GM19193 (cell line): ENCODE data around the gene PMVK.

ENCODE experiments used
- POLR2A ChIP-seq: IDR thresholded peaks from 4 replicates; pipeline ENCODE4 v1.6.1; 2011; ENCODE audit not compliant: insufficient read depth, insufficient read length; ENCODE audit errors: extremely low read depth

PMVK gene

DNA sequence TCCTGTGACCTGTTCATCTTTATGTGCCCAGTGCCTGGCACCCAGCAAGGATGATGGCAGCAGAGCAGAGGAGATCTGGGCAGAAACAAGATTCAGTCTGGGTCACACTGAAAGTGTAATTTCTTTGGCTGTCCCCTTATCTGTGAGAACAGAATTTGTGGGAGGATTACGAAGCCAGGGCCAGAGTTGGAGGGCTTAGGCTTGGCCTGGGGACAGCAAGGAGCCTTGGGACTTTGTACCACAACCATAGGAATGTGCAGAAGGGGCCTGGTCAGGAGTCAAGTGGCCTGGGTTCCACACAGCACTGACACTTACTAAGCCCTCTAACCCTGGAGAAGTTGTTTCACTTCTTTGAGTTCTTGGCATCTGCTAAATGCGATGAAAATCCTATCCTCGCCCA, 12.8 kb downstream of the PMVK start:
- no peak for TF ChIP-seq POLR2A

DNA sequence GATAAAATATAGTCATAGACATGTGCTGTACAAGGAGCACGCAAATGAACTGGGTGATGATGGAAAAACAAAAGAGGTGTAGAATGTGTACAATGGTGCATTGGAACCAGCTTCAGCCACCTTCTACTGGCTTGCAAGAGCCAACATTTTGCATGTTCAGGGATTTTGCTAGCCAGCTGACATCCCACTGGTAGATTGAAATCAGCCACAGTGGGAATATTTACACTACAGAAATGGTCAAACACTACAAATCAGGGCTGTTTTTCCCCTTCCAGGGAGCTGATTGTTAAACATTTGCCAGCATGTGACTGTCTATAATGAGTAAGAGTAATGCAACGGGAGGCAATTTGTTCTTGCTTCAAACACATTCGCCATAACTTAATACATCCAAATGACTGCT, 23.2 kb downstream of the PMVK start:
- TF ChIP-seq POLR2A: no peak

GRCh38 chr1:154912755-154913154, 23.8 kb downstream of the PMVK start:
- no peak for TF ChIP-seq POLR2A

GRCh38 chr1:154911691-154912550, 24.6 kb downstream of the PMVK start:
- TF ChIP-seq POLR2A: no peak

DNA sequence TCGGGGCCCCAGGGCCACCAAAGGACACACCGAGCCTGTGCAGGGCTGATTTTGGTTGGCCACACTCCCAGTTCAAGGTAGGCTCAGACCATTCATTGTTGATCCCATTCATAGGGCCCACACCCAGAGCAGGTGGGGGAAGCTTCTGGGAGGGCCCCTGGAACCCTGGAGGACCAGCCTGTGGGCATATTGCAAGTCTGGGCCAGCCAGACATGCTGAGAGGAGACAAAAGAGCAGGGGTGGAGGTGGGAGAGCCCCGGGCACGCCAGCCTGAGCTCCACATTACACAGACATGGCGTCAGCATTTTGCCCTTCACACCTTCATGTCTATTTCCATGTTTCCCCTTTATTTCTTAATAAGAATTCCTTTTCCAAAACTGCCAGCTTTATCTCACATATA, 25.7 kb downstream of the PMVK start:
- TF ChIP-seq POLR2A: no peak

- no peak for TF ChIP-seq POLR2A
Observed at GRCh38 chr1:154908937-154909336, 27.6 kb downstream of the PMVK start.

DNA sequence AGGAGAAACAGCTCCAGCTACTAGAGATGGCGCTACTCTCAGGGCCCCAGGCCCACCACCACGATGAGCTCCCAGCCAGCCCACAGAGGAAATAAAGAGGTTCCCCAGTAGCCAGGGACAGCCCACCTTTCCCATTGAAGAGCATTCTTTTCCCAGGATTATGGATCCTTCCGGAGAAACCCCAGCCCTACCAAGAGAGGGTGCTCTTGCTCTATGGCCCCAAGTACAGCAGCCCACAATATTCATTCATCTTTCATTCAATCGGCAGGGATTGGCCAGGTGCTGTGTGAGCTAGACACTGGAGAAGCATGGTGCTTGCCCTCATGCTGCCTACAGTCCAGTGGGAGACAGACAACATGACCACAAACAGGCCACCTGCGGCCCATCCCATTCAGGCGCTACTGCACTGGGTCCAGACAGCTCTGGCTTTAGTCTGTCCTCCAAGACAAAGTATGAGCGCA, 29.9 kb downstream of the PMVK start:
- no peak for TF ChIP-seq POLR2A

DNA sequence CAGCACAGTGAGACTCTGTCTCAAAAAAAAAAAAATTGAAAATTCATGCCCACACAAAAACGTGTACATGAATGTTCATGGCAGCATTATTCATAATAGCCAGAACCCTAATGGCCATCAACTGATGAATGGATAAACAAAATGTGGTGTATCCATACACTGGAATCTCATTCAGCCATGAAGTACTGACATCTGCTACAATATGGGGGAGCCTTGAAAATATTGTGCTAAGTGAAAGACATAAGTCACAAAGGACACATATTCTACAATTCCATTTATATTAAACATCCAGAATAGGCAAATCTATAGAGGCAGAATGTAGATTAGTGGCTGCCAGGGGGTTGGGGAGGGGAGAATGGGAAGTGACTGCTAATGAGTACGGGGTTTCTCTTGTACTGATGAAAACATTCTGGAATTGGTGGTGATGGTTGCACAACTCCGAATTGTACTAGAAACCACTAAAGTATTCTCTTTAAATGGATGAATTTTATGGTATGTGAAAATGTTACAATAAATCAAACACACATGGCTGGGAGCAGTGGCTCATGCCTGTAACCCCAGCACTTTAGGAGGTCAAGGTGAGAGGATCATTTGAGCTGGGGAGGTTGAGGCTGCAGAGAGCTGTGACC, 33.5 kb downstream of the PMVK start:
- no peak for TF ChIP-seq POLR2A

DNA sequence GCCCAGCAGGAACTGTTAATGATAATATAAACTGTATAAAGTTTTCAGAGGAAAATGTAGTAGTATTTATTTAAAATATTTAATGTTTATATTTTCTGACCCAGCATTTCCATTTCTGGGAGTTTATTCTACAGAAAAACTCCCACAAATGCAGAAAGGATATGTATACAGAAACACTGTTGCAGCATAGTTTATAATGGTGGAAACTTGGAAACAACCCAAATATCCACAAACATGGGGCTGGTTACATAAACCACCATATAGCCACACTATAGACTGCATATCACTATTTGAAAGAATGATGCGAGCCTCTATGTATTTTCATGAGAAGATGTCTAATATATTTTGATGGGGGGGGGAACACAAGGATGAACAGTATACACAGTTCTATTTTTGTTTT, 34.9 kb downstream of the PMVK start:
- TF ChIP-seq POLR2A: no peak

- no peak for TF ChIP-seq POLR2A
Observed at GRCh38 chr1:154899041-154899440, 37.5 kb downstream of the PMVK start.

- no peak for TF ChIP-seq POLR2A
Observed at GRCh38 chr1:154896771-154897286, 39.7 kb downstream of the PMVK start.

DNA sequence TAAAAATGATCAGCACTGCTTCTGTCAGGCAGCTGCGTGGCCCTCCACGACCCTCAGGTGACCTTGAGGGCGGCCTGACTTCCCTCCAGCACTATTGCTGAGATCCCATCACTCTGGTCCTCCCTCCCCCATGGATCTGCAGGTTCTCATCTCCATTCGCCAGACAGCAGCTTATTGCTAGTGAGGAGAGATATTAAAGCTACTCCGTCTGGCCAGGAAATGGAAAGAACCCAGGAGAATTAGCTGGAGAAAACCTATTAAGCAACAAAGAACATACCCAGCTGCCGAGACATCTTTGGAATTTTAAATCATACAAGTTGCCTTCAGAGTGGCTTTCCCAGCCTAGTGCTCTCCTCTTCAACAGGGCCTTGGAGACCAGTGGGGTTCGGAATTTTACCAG, 40.7 kb downstream of the PMVK start:
- TF ChIP-seq POLR2A: no peak

DNA sequence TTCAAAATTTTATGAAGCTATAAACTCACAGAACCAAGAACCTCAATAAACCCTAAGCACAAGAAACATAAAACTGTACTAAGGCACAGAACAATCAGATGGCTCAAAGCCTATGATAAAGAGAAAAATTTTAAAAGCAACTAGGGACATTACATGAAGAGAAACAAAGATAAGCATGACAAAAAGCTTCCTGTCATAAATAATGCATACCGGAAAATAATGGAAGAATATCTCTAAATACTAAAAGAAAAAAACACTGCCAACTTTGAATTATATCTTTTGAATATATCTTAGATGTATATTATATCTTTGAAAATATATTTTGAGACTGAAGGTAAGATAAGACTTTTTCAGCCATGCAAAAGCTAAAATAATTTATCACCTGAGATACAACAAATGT, 45.1 kb downstream of the PMVK start:
- no peak for TF ChIP-seq POLR2A

GRCh38 chr1:154888757-154889156, 47.8 kb downstream of the PMVK start:
- TF ChIP-seq POLR2A: no peak

DNA sequence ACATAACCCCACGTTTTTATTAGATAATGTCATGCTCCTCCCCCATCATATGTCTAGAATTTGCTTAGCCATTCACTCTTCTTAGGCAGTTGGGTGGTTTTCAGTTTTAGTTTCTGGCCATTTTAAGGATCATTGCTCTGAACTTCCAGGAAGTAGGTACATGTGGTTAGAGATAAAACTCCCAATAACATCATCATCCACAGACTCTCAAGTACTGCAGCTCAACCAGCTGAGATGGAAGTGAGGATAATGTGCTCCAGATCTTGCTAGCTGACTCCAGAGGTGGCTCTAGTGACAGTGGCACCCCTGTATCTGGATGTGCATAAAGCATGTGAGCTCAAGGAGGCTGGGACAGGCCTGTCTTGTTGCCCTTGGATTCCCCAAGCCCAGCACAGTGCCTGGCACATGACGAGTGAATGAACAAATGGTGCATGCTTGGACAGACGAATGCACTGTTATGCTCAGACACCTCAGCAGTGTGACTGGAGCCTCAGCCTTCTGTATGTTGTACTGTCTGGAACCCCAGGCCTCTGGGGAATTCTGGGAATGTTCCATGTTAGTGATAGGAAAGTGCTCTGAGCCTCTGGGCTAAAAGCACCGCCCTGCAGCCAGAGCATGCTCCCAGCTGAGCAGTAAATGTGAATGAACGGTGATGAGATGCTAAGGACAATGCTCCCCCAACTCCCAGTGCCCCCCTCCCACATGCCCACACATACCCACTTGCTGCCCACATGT, 50.1 kb downstream of the PMVK start:
- no peak for TF ChIP-seq POLR2A
